ENCODE measurements around the gene TSHZ3.

The TSHZ3 gene

GRCh38 chr19:31226151-31226935 is 122.9 kb downstream of the TSHZ3 start:
- DNase-seq (ENCODE audit: low read depth) = no peak
